SK-N-SH treated with all-trans-retinoic acid at 6 μM for 48 hours (cell line): ENCODE data around the gene EXOC8.

ENCODE experiments used
- ATAC-seq: fragments of 200-7000 bp; cut with Tn5 transposase; 3 replicates; pipeline ENCODE4 v1.9.1; 2020; ENCODE audit warnings: mild to moderate bottlenecking, moderate library complexity
- ARNTL ChIP-seq: fragments of 450-650 bp; formaldehyde crosslinking; IDR thresholded peaks from 2 replicates; pipeline ENCODE4 v1.5.0; 2020; ENCODE audit warnings: low read depth, mild to moderate bottlenecking, moderate library complexity, borderline replicate concordance
- BACH2 ChIP-seq: fragments of 250-450 bp; sonication (Bioruptor Pico); IDR thresholded peaks from 2 replicates; pipeline ENCODE4 v1.9.0; 2021; ENCODE audit warnings: mild to moderate bottlenecking, borderline replicate concordance
- CREB5 ChIP-seq: fragments of 250-450 bp; sonication (Bioruptor Pico); IDR thresholded peaks from 2 replicates; pipeline ENCODE4 v1.5.1; 2020; ENCODE audit warnings: low read depth, mild to moderate bottlenecking, moderate library complexity
- CSDC2 ChIP-seq: fragments of 250-450 bp; sonication (Bioruptor Pico); IDR thresholded peaks from 2 replicates; pipeline ENCODE4 v1.5.0; 2020; ENCODE audit warnings: mild to moderate bottlenecking, moderate library complexity
- CSRNP3 ChIP-seq: fragments of 250-450 bp; sonication (Bioruptor Pico); IDR thresholded peaks from 2 replicates; pipeline ENCODE4 v1.5.1; 2021; ENCODE audit warnings: mild to moderate bottlenecking, moderate library complexity
- GLIS3 ChIP-seq: fragments of 250-450 bp; sonication (Bioruptor Pico); IDR thresholded peaks from 2 replicates; pipeline ENCODE4 v1.5.0; 2020; ENCODE audit warnings: mild to moderate bottlenecking, moderate library complexity
- ISL1 ChIP-seq: fragments of 250-450 bp; sonication (Bioruptor Pico); IDR thresholded peaks from 2 replicates; pipeline ENCODE4 v2.1.2; 2022; ENCODE audit warnings: mild to moderate bottlenecking, moderate library complexity
- OSR1 ChIP-seq: fragments of 250-450 bp; sonication (Bioruptor Pico); IDR thresholded peaks from 2 replicates; pipeline ENCODE4 v1.8.0; 2022; ENCODE audit warnings: moderate library complexity, mild to moderate bottlenecking, inconsistent platforms
- PATZ1 ChIP-seq: fragments of 250-450 bp; sonication (Bioruptor Pico); IDR thresholded peaks from 2 replicates; pipeline ENCODE4 v1.8.0; 2020; ENCODE audit warnings: mild to moderate bottlenecking, moderate library complexity, borderline replicate concordance
- PPARA ChIP-seq: fragments of 250-450 bp; sonication (Bioruptor Pico); IDR thresholded peaks from 2 replicates; pipeline ENCODE4 v1.5.0; 2020; ENCODE audit warnings: mild to moderate bottlenecking, borderline replicate concordance
- TCF4 ChIP-seq: fragments of 250-450 bp; sonication (Bioruptor Pico); IDR thresholded peaks from 2 replicates; pipeline ENCODE4 v1.8.0; 2021; ENCODE audit warnings: mild to moderate bottlenecking, moderate library complexity, borderline replicate concordance
- TOX ChIP-seq: fragments of 250-450 bp; sonication (Bioruptor Pico); IDR thresholded peaks from 2 replicates; pipeline ENCODE4 v1.8.0; 2021; ENCODE audit warnings: mild to moderate bottlenecking, moderate library complexity, borderline replicate concordance
- TSHZ2 ChIP-seq: fragments of 250-450 bp; sonication (Bioruptor Pico); IDR thresholded peaks from 2 replicates; pipeline ENCODE4 v1.5.0; 2020; ENCODE audit warnings: mild to moderate bottlenecking, moderate library complexity
- ZC3H10 ChIP-seq: fragments of 250-450 bp; sonication (Bioruptor Pico); IDR thresholded peaks from 2 replicates; pipeline ENCODE4 v1.5.1; 2021; ENCODE audit warnings: mild to moderate bottlenecking, moderate library complexity
- ZFP30 ChIP-seq: fragments of 450-650 bp; formaldehyde crosslinking; IDR thresholded peaks from 2 replicates; pipeline ENCODE4 v1.5.0; 2022; ENCODE audit warnings: mild to moderate bottlenecking, moderate library complexity
- ZNF565 ChIP-seq: fragments of 450-650 bp; formaldehyde crosslinking; conservative IDR thresholded peaks from 2 replicates; pipeline ENCODE4 v1.5.0; 2020; ENCODE audit warnings: low read depth, mild to moderate bottlenecking, moderate library complexity
- ZNF70 ChIP-seq: fragments of 450-650 bp; formaldehyde crosslinking; IDR thresholded peaks from 2 replicates; pipeline ENCODE4 v1.5.0; 2020; ENCODE audit warnings: mild to moderate bottlenecking, moderate library complexity
- ZNF8 ChIP-seq: fragments of 450-650 bp; formaldehyde crosslinking; IDR thresholded peaks from 2 replicates; pipeline ENCODE4 v1.5.0; 2020; ENCODE audit warnings: mild to moderate bottlenecking, moderate library complexity
- TF ChIP-seq, protein P1 (sequence below): fragments of 250-450 bp; sonication (Bioruptor Pico); IDR thresholded peaks from 2 replicates; pipeline ENCODE4 v1.8.0; 2021; ENCODE audit warnings: low read depth, mild to moderate bottlenecking, moderate library complexity, borderline replicate concordance

The EXOC8 gene

GRCh38 chr1:231374394-231374793, 36.7 kb upstream of the EXOC8 start:
- no peak for ATAC-seq
- TF ChIP-seq PPARA (CRISPR knock-in tag) (no peak), CSRNP3 (no peak), ISL1 (CRISPR knock-in tag) (no peak), ZFP30 (no peak), TOX (CRISPR knock-in tag) (no peak), TSHZ2 (no peak), BACH2 (CRISPR knock-in tag) (no peak), ARNTL (CRISPR knock-in tag) (no peak), CREB5 (CRISPR knock-in tag) (no peak), PATZ1 (CRISPR knock-in tag) (no peak), GLIS3 (CRISPR knock-in tag) (no peak), OSR1 (CRISPR knock-in tag) (no peak), CSDC2 (CRISPR knock-in tag) (no peak), ZNF565 (CRISPR knock-in tag) (no peak)
- TF ChIP-seq, protein P1, sequence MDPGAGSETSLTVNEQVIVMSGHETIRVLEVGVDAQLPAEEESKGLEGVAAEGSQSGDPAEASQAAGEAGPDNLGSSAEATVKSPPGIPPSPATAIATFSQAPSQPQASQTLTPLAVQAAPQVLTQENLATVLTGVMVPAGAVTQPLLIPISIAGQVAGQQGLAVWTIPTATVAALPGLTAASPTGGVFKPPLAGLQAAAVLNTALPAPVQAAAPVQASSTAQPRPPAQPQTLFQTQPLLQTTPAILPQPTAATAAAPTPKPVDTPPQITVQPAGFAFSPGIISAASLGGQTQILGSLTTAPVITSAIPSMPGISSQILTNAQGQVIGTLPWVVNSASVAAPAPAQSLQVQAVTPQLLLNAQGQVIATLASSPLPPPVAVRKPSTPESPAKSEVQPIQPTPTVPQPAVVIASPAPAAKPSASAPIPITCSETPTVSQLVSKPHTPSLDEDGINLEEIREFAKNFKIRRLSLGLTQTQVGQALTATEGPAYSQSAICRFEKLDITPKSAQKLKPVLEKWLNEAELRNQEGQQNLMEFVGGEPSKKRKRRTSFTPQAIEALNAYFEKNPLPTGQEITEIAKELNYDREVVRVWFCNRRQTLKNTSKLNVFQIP (CRISPR knock-in tag): no peak
- TF ChIP-seq, all 23 proteins: peak for 0

DNA sequence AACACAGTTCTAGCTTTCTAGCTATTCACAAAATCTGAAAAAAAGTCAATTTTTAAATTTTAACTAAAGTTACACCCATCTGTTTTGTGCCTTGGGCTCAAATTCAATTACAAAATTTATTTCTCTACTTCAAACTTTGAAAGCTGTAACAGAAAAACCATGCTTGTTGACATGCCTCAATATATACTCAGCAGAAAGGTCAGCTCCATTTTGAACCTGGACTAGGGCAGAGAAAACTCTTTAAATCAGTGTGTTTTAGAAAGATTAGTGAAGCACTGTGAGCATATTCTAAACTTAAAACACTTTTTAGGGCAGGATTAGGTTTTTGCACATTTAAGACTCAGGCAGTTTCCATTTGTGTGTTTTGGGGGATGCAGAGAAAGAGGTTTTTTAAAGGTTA, 34.8 kb upstream of the EXOC8 start:
- ATAC-seq: no peak
- TF ChIP-seq GLIS3 (CRISPR knock-in tag) (no peak), ZC3H10 (CRISPR knock-in tag) (no peak), ARNTL (CRISPR knock-in tag) (no peak), BACH2 (CRISPR knock-in tag) (no peak), ZNF70 (no peak), TSHZ2 (no peak), ZFP30 (no peak), OSR1 (CRISPR knock-in tag) (no peak), TOX (CRISPR knock-in tag) (no peak), PATZ1 (CRISPR knock-in tag) (no peak), ZNF8 (CRISPR knock-in tag) (no peak), TCF4 (CRISPR knock-in tag) (no peak), PPARA (CRISPR knock-in tag) (no peak)
- TF ChIP-seq, protein P1 (CRISPR knock-in tag): no peak
